Measurements from ENCODE around the gene CMSS1.

DNA sequence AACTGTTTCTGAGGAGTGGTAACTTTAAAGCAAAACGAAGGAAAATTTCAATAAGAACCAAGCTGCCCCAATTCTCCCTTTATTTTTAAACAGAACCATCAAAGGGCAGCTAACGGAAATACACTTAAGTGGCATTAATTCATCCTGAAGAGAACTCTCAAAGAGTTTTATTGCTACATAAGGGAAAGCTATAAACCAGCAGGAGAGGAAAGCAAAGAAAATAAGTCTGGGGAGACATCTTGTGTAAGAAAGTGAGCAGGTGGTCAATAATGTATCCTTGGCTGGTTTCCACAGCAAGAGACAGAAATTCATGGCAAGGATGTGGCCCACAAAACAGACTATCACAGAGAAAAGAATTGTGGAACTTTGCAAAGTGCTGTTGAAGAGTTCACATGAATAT, 40.0 kb upstream of the CMSS1 start:
- TF ChIP-seq GABPA (IDR thresholded peaks at IDR 0.05; ENCODE audit: low read depth) (no peak), POLR2AphosphoS5 (IDR thresholded peaks at IDR 0.05; ENCODE audit: low read depth) (no peak)
- TF ChIP-seq, protein P1, sequence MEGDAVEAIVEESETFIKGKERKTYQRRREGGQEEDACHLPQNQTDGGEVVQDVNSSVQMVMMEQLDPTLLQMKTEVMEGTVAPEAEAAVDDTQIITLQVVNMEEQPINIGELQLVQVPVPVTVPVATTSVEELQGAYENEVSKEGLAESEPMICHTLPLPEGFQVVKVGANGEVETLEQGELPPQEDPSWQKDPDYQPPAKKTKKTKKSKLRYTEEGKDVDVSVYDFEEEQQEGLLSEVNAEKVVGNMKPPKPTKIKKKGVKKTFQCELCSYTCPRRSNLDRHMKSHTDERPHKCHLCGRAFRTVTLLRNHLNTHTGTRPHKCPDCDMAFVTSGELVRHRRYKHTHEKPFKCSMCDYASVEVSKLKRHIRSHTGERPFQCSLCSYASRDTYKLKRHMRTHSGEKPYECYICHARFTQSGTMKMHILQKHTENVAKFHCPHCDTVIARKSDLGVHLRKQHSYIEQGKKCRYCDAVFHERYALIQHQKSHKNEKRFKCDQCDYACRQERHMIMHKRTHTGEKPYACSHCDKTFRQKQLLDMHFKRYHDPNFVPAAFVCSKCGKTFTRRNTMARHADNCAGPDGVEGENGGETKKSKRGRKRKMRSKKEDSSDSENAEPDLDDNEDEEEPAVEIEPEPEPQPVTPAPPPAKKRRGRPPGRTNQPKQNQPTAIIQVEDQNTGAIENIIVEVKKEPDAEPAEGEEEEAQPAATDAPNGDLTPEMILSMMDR (IDR thresholded peaks at IDR 0.05; ENCODE audit: insufficient read depth, low read length): no peak
- TF ChIP-seq, protein P2, sequence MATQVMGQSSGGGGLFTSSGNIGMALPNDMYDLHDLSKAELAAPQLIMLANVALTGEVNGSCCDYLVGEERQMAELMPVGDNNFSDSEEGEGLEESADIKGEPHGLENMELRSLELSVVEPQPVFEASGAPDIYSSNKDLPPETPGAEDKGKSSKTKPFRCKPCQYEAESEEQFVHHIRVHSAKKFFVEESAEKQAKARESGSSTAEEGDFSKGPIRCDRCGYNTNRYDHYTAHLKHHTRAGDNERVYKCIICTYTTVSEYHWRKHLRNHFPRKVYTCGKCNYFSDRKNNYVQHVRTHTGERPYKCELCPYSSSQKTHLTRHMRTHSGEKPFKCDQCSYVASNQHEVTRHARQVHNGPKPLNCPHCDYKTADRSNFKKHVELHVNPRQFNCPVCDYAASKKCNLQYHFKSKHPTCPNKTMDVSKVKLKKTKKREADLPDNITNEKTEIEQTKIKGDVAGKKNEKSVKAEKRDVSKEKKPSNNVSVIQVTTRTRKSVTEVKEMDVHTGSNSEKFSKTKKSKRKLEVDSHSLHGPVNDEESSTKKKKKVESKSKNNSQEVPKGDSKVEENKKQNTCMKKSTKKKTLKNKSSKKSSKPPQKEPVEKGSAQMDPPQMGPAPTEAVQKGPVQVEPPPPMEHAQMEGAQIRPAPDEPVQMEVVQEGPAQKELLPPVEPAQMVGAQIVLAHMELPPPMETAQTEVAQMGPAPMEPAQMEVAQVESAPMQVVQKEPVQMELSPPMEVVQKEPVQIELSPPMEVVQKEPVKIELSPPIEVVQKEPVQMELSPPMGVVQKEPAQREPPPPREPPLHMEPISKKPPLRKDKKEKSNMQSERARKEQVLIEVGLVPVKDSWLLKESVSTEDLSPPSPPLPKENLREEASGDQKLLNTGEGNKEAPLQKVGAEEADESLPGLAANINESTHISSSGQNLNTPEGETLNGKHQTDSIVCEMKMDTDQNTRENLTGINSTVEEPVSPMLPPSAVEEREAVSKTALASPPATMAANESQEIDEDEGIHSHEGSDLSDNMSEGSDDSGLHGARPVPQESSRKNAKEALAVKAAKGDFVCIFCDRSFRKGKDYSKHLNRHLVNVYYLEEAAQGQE (IDR thresholded peaks at IDR 0.05; ENCODE audit: insufficient replicate concordance, low read depth): no peak
